Endothelial cell of umbilical vein (primary cell): Measurements from ENCODE around the gene FRK. TPM values are rescaled to one million over a fixed set of nuclear protein-coding genes. Genes with fewer than 3 reads are reported as not detected.

Experiments used
- BruUV-seq: library from RNA; stranded (reverse); fragments of 400-500 nt; replicated peaks from 2 replicates; lab custom pipeline; 2021; lab: Mats Ljungman, UMichigan
- CTCF ChIA-PET: fragments of 300-600, 350-600 bp; sonication (Branson Sonifier 250); formaldehyde crosslinking; loops from one replicate; lab custom pipeline; 2021; ENCODE audit warnings: antibody characterized with exemption, inconsistent platforms; lab: Charles Lee
- POLR2A ChIA-PET: fragments of 300-600, 350-600 bp; sonication (Branson Sonifier 250); formaldehyde crosslinking; loops from one replicate; lab custom pipeline; 2021; ENCODE audit warnings: antibody characterized with exemption, inconsistent platforms; lab: Charles Lee
- DNase-seq: peaks from one replicate; pipeline ENCODE4 v3.0.0-alpha.2; 2011; ENCODE audit warnings: low read depth, low spot score
- FAIRE-seq: peaks from 2 replicates; lab custom pipeline; 2011; peaks lifted over from hg19 to GRCh38; lab: Jason Lieb, UNC
- H2AFZ ChIP-seq: 2 replicates; pipeline ENCODE4 v1.6.0; 2012; ENCODE audit warnings: low read depth, low read length, control low read depth, inconsistent platforms
- H3K27ac ChIP-seq: 2 replicates; pipeline ENCODE4 v1.5.1; 2011; ENCODE audit warnings: low read depth, mild to moderate bottlenecking, control low read depth, low read length, moderate library complexity; ENCODE audit not compliant: insufficient read depth
- H3K27me3 ChIP-seq, 2 experiments: 2 replicates each; pipeline versions ENCODE4 v1.6.0 to v1.6.1; 2011; ENCODE audit warnings: low read length in 2 of 2, mixed read lengths in 1 of 2; ENCODE audit not compliant: control insufficient read depth in 2 of 2, insufficient read depth in 2 of 2
- H3K36me3 ChIP-seq, 2 experiments: 2 replicates in 1 of 2; 3 replicates in 1 of 2; pipeline ENCODE4 v1.5.1; 2011; ENCODE audit warnings: low read length in 2 of 2, mild to moderate bottlenecking in 1 of 2, moderate library complexity in 1 of 2; ENCODE audit not compliant: control insufficient read depth in 2 of 2, insufficient read depth in 2 of 2; ENCODE audit errors: extremely low read depth in 1 of 2
- H3K4me1 ChIP-seq: 3 replicates; pipeline ENCODE4 v1.5.1; 2011; ENCODE audit warnings: mild to moderate bottlenecking, low read length; ENCODE audit not compliant: control insufficient read depth, insufficient read depth; ENCODE audit errors: extremely low read depth
- H3K4me2 ChIP-seq: 2 replicates; pipeline ENCODE4 v1.6.1; 2011; ENCODE audit warnings: low read length, control low read depth, mixed read lengths; ENCODE audit not compliant: insufficient read depth
- H3K4me3 ChIP-seq, 3 experiments: fragments of 200-600 bp in 1 of 3; sonication (generic), shearing (Covaris generic) in 1 of 3; replicated peaks in 1 of 3; 2 replicates each; pipeline ENCODE4 v1.5.1; 2011 to 2016; ENCODE audit warnings: control low read depth in 3 of 3, low read length in 3 of 3, mild to moderate bottlenecking in 2 of 3, inconsistent platforms in 1 of 3, low read depth in 1 of 3, moderate library complexity in 1 of 3; ENCODE audit not compliant: insufficient read depth in 1 of 3
- H3K79me2 ChIP-seq: 2 replicates; pipeline ENCODE4 v1.6.0; 2012; ENCODE audit warnings: low read length, inconsistent platforms; ENCODE audit not compliant: control insufficient read depth, insufficient read depth
- H3K9ac ChIP-seq: replicated peaks from 2 replicates; pipeline ENCODE3; 2011; ENCODE audit warnings: low read length, control low read depth; ENCODE audit not compliant: insufficient read depth; ENCODE audit errors: extremely low read depth
- H3K9me1 ChIP-seq: replicated peaks from 3 replicates; pipeline ENCODE4 v1.6.0; 2011; ENCODE audit warnings: mild to moderate bottlenecking, low read length; ENCODE audit not compliant: control insufficient read depth, insufficient read depth; ENCODE audit errors: extremely low read depth
- H3K9me3 ChIP-seq: replicated peaks from 2 replicates; pipeline ENCODE4 v1.5.1; 2012; ENCODE audit warnings: low read length, inconsistent platforms; ENCODE audit not compliant: control insufficient read depth, insufficient read depth
- H4K20me1 ChIP-seq: replicated peaks from 2 replicates; pipeline ENCODE3; 2011; ENCODE audit warnings: mild to moderate bottlenecking, low read length; ENCODE audit not compliant: control insufficient read depth, insufficient read depth; ENCODE audit errors: extremely low read depth
- EZH2 ChIP-seq: IDR thresholded peaks from 2 replicates; pipeline ENCODE4 v1.6.1; 2012; ENCODE audit warnings: borderline replicate concordance, low read depth, mild to moderate bottlenecking, moderate library complexity, low read length, inconsistent platforms; ENCODE audit not compliant: severe bottlenecking
- FOS ChIP-seq: IDR thresholded peaks from 2 replicates; pipeline ENCODE4 v1.6.1; 2011; ENCODE audit warnings: mild to moderate bottlenecking, low read length, moderate library complexity, borderline replicate concordance; ENCODE audit not compliant: insufficient read depth
- GATA2 ChIP-seq: IDR thresholded peaks from 2 replicates; pipeline ENCODE4 v1.7.0; 2011; ENCODE audit warnings: low read depth, mild to moderate bottlenecking, moderate library complexity, mixed read lengths, low read length; ENCODE audit not compliant: insufficient read length, insufficient read depth
- JUN ChIP-seq: IDR thresholded peaks from 2 replicates; pipeline ENCODE4 v1.6.1; 2011; ENCODE audit warnings: borderline replicate concordance, low read depth; ENCODE audit not compliant: insufficient read length, insufficient read depth
- MAX ChIP-seq: IDR thresholded peaks from 2 replicates; pipeline ENCODE4 v1.6.1; 2011; ENCODE audit not compliant: insufficient read depth, insufficient read length
- MYC ChIP-seq: IDR thresholded peaks from one replicate; pipeline ENCODE4 v1.6.1; 2011; ENCODE audit warnings: mild to moderate bottlenecking, low read depth, low read length
- POLR2A ChIP-seq: IDR thresholded peaks from 2 replicates; pipeline ENCODE4 v1.6.1; 2012; ENCODE audit warnings: low read depth, mild to moderate bottlenecking, control low read depth, low read length
- POLR2AphosphoS5 ChIP-seq: IDR thresholded peaks from 2 replicates; pipeline ENCODE4 v1.6.1; 2012; ENCODE audit warnings: low read depth, mild to moderate bottlenecking, control low read depth, low read length, moderate library complexity; ENCODE audit not compliant: insufficient read depth
- dilution Hi-C: fragments of 300-500 bp; cut with MboI; formaldehyde crosslinking; loops from one replicate; pipeline ENCODE4 v1.15.0; 2019; ENCODE audit warnings: low sequenced_read_pairs; ENCODE audit not compliant: extremely low pct_ligation_motif_present
- intact Hi-C: fragments of 100-400 bp; cut with micrococcal nuclease; formaldehyde crosslinking; loops from one replicate; pipeline ENCODE4 v1.10.0; 2022
- polyA plus RNA-seq, 4 experiments: library from polyadenylated mRNA; depleted of rRNA in 3 of 4; stranded (reverse) in 3 of 4; unstranded in 1 of 4; fragments of >200 nt; gene quantifications; 2 replicates each; pipeline versions ENCODE4 v1.2.1 to v1.2.3, GENCODE V29; 2011 to 2012; ENCODE audit warnings: missing spikeins in 1 of 4
- total RNA-seq: library from RNA; stranded (reverse); gene quantifications from 2 replicates; pipeline ENCODE4 v1.2.3, GENCODE V29; 2021

Gene FRK
- total and polyA plus RNA-seq, 2 donors (not counting 3 experiments of a cell fraction or from before 2014, with no cell fraction given) = 0.01 TPM; not detected in 1

DNA sequence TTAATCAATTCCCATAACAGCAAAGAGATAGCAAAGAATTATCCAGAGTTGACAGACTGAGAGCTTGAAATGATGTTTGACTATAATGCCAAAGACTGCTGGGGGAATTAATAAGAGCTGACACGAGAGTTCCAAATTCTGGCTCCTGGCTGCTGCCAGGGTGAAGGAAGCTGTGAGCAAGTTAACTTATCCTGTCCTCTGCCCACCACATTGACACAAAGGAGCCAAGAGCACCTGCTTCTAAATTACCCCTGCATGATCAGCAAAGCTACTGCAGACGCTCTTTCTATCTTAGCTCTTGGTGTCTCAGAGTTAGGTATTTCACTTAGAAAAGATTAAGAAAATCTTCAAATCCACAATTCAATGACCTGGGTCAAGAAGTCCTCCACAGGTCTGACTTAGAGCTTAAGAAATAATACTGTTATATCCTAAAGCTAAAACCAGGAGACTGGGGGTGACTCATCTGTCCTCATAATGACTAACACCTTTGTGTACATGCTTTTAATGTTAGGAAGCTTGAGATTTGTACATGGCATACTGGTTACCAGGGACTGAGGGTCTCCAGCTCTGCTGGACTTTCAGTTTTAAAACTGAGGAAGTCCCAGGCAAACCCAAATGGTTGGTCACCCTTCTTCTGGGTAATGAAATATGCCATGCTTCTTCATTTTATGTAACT is 13.2 kb upstream of the FRK start:
- Histone ChIP-seq H3K9ac (no peak overlapping the region), H4K20me1 (no peaks in the 10 kb centered on the region), H3K36me3 (no peaks in the 10 kb centered on the region), H3K27me3 (no peaks in the 10 kb centered on the region), H2AFZ (no peak overlapping the region), H3K4me3 (no peak overlapping the region), H3K79me2 (no peaks in the 10 kb centered on the region), H3K9me3 (no peaks in the 10 kb centered on the region), H3K4me2 (no peak overlapping the region), H3K27ac (no peak overlapping the region), H3K9me1 (no peaks in the 10 kb centered on the region), H3K4me1 (no peaks in the 10 kb centered on the region)
- CTCF ChIA-PET = interaction anchor here (0.8 to 1.4 kb wide), 5 partner anchors 11 to 63 kb away, joined by 3 to 10 read pairs (median 4); partner anchors contain the start of gene FRK
- FAIRE-seq (peak; percentile 67), DNase-seq (peak; percentile 20)
- POLR2A ChIA-PET = interaction anchor here (0.8 kb wide), 1 partner anchor 13 kb away, joined by 3 read pairs; the partner anchor contains the start of gene FRK
- intact Hi-C loops = no loop called here
- no TSS peak for BruUV-seq
- TF ChIP-seq EZH2 (no peak), JUN (peak; percentile 53), MYC (no peak), GATA2 (no peak), POLR2A (no peak), MAX (no peak), FOS (peak; percentile 83), POLR2AphosphoS5 (no peak)
- dilution Hi-C loops = no loop called here
